Heart left ventricle (tissue), 13 donors: ENCODE results near the gene TOP2B.

ENCODE experiments used
- CTCF ChIP-seq, 12 donors: fragments of 200-600 bp; sonication (generic) in 4 of 12; IDR thresholded peaks; one replicate each; pipeline versions ENCODE4 v1.5.0 to v1.8.0; 2018 to 2022; ENCODE audit warnings: antibody characterized with exemption in 12 of 12, mild to moderate bottlenecking in 5 of 12
- POLR2A ChIP-seq, 2 donors: fragments of 450-650 bp; IDR thresholded peaks; one replicate each; pipeline ENCODE4 v1.6.1; 2017; ENCODE audit warnings: antibody characterized with exemption in 2 of 2, mild to moderate bottlenecking in 2 of 2, moderate library complexity in 2 of 2
- donor health status: ischemic (EF 13 %, LVEDD 7.1; RV severe dilation, severe dysfunction).
- donor health status: DM: no; HTN: yes; CAD: no.
- donor health status: DM: no; HTN: no; CAD: no.
- donor health status: ischemic (EF 25% LVEDD 6.9; RV normal size, moderate dysfunction).
- donor health status: ischemic (EF 25% LVEDD 5.7; RV mildly dilated, moderate dysfunction).
- donor health status: ischemic (EF 35%, LVEDD 5.7; RV mildly dilated, moderate dysfunction).
- donor health status: nonischemic (EF 11% LVEDD 7.7; RV severe dilation, severe dysfunction).
- donor health status: DM: yes; HTN: yes; CAD: no.
- donor health status: PGD.
- donor health status: ischemic (EF 29% LVEDD 5.4; RV normal size, mild dysfunction).
- donor health status: nonischemic (EF 23%, LVEDD 6.1; RV moderate dilation, normal function).

- no peak for TF ChIP-seq POLR2A (IDR thresholded peaks at IDR 0.05)
- no peak for TF ChIP-seq CTCF (IDR thresholded peaks at IDR 0.05)
Measured at GRCh38 chr3:25581823-25582222, 82.9 kb downstream of the TOP2B start.
